ENCODE measurements around the gene HDAC5.

GRCh38 chr17:44123356-44124117, at the start of gene HDAC5:
- peak; percentile 27 to 62 (median 40) for TF ChIP-seq CTCF (IDR thresholded peaks at IDR 0.05)
- no peak for TF ChIP-seq POLR2A (IDR thresholded peaks at IDR 0.05)
